Heart right ventricle (tissue), 16 donors: ENCODE results near the gene COL4A2. TPM values are rescaled to one million over a fixed set of nuclear protein-coding genes. Genes with fewer than 3 reads are reported as not detected.
"Not testable (repeated sequence)": the region's sequence is repeated elsewhere in the genome, so short reads cannot be mapped to it uniquely, and the experiment has no call there.

ENCODE experiments used
- ATAC-seq, 8 donors: fragments of 200-7000 bp; cut with Tn5 transposase; one replicate each; pipeline ENCODE4 v1.9.1; 2020; ENCODE audit warnings: mild to moderate bottlenecking in 8 of 8, moderate library complexity in 8 of 8, moderate number of reproducible peaks in 1 of 8
- DNase-seq, 2 donors: peaks; one replicate each; pipeline ENCODE4 v3.0.0-alpha.2; 2020
- H3K27ac ChIP-seq, 10 donors: fragments of 200-600 bp; sonication (generic) in 2 of 10; one replicate each; pipeline versions ENCODE4 v1.5.0 to v1.8.0; 2020 to 2022; ENCODE audit warnings: mild to moderate bottlenecking in 3 of 10
- H3K27me3 ChIP-seq, 7 donors: fragments of 200-600 bp; one replicate each; pipeline ENCODE4 v1.8.0; 2021 to 2022; ENCODE audit warnings: mild to moderate bottlenecking in 2 of 7
- H3K36me3 ChIP-seq, 9 donors: fragments of 200-600 bp; sonication (generic) in 1 of 9; one replicate each; pipeline versions ENCODE4 v1.5.0 to v1.8.0; 2020 to 2022; ENCODE audit warnings: mild to moderate bottlenecking in 2 of 9
- H3K4me1 ChIP-seq, 9 donors: fragments of 200-600 bp; sonication (generic) in 1 of 9; one replicate each; pipeline versions ENCODE4 v1.5.0 to v1.8.0; 2020 to 2022; ENCODE audit warnings: mild to moderate bottlenecking in 4 of 9
- H3K4me3 ChIP-seq, 10 donors: fragments of 200-600 bp; sonication (generic) in 2 of 10; one replicate each; pipeline versions ENCODE4 v1.5.0 to v1.8.0; 2020 to 2022; ENCODE audit warnings: mild to moderate bottlenecking in 7 of 10, moderate library complexity in 2 of 10
- H3K9me3 ChIP-seq, 11 donors: fragments of 200-600 bp in 10 of 11; sonication (generic) in 2 of 11; one replicate each; pipeline versions ENCODE4 v1.5.0 to v1.8.0; 2013 to 2022; ENCODE audit warnings: mild to moderate bottlenecking in 2 of 11, control low read depth in 1 of 11, moderate library complexity in 1 of 11
- WGBS, 2 donors: extraction: QIAGEN DNeasy Blood & Tissue Kit; methylation state at CpG; one replicate each; pipeline ENCODE4 v1.1.7; 2013; ENCODE audit warnings: inconsistent platforms in 1 of 2; 5-methylcytosine and 5-hydroxymethylcytosine counted together
- intact Hi-C, 10 donors: fragments of 100-400 bp; cut with DNase I; formaldehyde crosslinking; loops; one replicate each; pipeline versions ENCODE4 v1.11.1 to v1.14.2; 2022
- polyA plus RNA-seq, 2 donors: library from polyadenylated mRNA; stranded (reverse); fragments of 200-250 nt; gene quantifications; one replicate each; pipeline ENCODE4 v1.2.3, GENCODE V29; 2013
- total RNA-seq, 10 donors: library from RNA; stranded (reverse); fragmentation: NEBNext Ultra II Directional in 3 of 10; extraction: Animal tissue kit (Norgen Biotek cat#: 25700) in 3 of 10; gene quantifications; one replicate each; pipeline versions ENCODE4 v1.2.1 to v1.2.4, GENCODE V29; 2021 to 2023
- TF ChIP-seq, protein P1 (sequence below), 9 donors: fragments of 200-600 bp; sonication (generic) in 2 of 9; IDR thresholded peaks; one replicate each; pipeline versions ENCODE4 v1.5.0 to v1.8.0; 2021 to 2022; ENCODE audit warnings: antibody characterized with exemption in 9 of 9, mild to moderate bottlenecking in 5 of 9, moderate library complexity in 1 of 9
- donor health status: Arrhythmogenic right ventricular cardiomyopathy.
- donor health status: ischemic (EF 13 %, LVEDD 7.1; RV severe dilation, severe dysfunction).
- donor health status: healthy with polysubstance abuse.
- donor health status: DM: no; HTN: yes; CAD: no.
- donor health status: DM: no; HTN: no; CAD: no.
- donor health status: ischemic (EF 25% LVEDD 6.9; RV normal size, moderate dysfunction).
- donor health status: ischemic (EF 25% LVEDD 5.7; RV mildly dilated, moderate dysfunction).
- donor health status: healthy.
- donor health status: DM: yes; HTN: yes; CAD: no.
- donor health status: Ischemic cardiomyopathy.
- donor health status: ischemic (EF 35%, LVEDD 5.7; RV mildly dilated, moderate dysfunction).
- donor health status: nonischemic (EF 11% LVEDD 7.7; RV severe dilation, severe dysfunction).
- donor health status: DM: yes; HTN: yes; CAD: no.
- donor health status: PGD.
- donor health status: ischemic (EF 29% LVEDD 5.4; RV normal size, mild dysfunction).
- donor health status: nonischemic (EF 23%, LVEDD 6.1; RV moderate dilation, normal function).

Gene COL4A2
- total and polyA plus RNA-seq, 12 donors, result 81.7 to 301 (median 128) TPM

DNA sequence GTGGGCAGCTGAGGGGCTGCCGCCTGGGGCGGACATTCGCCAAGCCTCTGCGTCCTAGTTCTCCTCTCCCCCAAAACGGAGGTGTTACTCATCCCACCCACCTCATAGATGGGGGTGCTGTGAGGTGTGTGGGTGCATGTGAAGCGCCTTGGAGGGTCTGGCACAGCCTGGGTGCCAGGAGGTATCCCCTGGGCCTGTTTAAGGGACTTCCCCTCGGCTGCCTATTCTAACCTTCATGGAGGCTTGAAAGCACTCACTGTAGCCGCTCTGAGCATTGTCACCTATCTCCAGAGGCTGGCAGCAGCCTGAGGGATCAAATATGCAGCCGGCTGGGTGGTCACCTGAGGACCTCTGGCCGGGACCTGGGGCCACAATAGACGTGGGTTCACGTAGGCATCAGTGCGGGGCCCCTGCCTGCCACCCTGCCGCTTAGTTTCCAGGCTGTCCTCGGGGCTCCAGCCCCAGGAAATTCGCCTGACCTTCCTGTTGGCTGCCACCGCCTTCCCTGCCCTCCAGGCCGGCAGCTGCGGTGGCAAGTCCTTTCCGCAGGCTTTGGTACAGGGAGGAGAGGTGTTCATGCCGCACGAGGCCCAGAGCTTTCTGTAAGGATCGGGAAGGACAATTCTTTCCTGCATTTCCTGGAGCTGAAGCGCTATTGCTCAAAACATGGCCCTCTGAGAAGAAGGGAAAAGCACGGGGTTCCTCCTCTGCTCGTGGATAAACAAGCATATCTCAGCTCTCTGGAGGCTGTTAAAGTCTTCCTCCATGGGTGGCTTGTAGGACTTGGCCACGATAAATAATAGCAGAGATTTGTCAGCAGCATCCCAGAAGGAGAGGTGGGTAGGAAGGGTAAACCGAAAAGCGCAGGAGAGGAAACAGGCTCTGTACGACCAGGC lies 4.6 kb downstream of the COL4A2 start:
- ATAC-seq, result no peak
- intact Hi-C loops, result loop anchor here in 3 of 10 donors (5.0 to 10.0 kb wide), 3 partner anchors 36 to 103 kb away; no protein-coding TSS in a partner anchor
- TF ChIP-seq, protein P1, sequence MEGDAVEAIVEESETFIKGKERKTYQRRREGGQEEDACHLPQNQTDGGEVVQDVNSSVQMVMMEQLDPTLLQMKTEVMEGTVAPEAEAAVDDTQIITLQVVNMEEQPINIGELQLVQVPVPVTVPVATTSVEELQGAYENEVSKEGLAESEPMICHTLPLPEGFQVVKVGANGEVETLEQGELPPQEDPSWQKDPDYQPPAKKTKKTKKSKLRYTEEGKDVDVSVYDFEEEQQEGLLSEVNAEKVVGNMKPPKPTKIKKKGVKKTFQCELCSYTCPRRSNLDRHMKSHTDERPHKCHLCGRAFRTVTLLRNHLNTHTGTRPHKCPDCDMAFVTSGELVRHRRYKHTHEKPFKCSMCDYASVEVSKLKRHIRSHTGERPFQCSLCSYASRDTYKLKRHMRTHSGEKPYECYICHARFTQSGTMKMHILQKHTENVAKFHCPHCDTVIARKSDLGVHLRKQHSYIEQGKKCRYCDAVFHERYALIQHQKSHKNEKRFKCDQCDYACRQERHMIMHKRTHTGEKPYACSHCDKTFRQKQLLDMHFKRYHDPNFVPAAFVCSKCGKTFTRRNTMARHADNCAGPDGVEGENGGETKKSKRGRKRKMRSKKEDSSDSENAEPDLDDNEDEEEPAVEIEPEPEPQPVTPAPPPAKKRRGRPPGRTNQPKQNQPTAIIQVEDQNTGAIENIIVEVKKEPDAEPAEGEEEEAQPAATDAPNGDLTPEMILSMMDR (IDR thresholded peaks at IDR 0.05), result no peak
- peaks cover 0 to 54% (median 0%) of the 10 kb centered on the region in 7 donors for H3K27me3 ChIP-seq
- no peaks in the 10 kb centered on the region for H3K9me3 ChIP-seq
- 37% methylated on average over 30 of the region's 30 CpGs for WGBS, 2 donors
- peak overlapping the region in 9 of 10 donors; percentile 4 to 97 (median 95) for H3K4me3 ChIP-seq
- H3K27ac ChIP-seq, result peak overlapping the region; percentile 14 to 99 (median 96)
- DNase-seq, result peak in 1 of 2 donors; percentile 37
- peaks cover 0 to 43% (median 0%) of the 10 kb centered on the region in 9 donors for H3K36me3 ChIP-seq
- peaks cover 45 to 80% (median 73%) of the 10 kb centered on the region in 9 donors for H3K4me1 ChIP-seq

DNA sequence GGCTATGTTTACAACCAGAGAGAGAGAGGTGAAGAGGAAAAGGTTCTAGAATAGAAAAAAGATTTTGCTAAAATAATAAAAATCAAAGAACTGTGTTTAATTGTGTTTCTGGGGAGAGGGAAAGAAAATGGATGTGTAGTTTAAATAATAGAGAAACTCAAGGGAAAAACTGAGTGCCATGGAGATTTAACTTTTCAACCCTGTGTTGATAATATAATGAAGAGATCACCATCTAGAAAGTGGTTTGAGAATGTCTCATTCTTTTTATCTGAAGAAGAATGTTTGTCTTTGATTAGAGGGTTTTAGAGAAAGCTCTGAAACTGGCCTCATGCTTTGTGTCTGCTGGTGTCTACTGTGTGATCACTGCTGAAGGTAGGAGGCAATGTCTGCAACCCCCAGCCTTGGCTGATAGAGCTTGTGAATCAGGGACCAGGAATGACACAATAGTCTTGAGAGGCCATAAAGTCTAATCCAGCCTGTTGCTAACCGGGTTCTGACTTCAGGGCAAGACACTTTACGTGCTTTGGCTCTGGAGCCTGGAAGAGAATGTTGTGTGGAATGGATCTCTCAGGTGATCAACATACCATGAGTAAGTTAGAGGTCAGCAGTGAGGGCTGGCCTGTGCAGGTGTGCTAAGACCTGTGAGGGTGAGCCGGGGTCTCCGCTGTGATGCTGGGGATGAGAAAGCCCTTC lies 5.4 kb downstream of the COL4A2 start:
- TF ChIP-seq, protein P1 (IDR thresholded peaks at IDR 0.05), result peak in 1 of 9 donors; percentile 13
- intact Hi-C loops, result loop anchor here in 3 of 10 donors (5.0 to 10.0 kb wide), 3 partner anchors 35 to 102 kb away; no protein-coding TSS in a partner anchor

DNA sequence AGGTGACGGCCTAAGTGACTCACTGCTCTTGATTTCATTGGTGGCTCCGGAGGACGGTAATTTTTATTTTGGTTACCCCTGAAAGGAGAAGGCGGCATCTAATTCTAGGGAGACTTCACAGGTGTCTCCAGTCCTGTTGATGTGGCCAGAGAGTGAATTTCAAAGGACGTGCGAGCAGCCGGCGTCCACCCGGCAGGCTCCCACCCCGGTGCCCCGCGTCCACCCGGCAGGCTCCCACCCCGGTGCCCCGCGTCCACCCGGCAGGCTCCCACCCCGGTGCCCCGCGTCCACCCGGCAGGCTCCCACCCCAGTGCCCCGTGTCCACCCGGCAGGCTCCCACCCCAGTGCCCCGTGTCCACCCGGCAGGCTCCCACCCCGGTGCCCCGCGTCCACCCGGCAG lies 6.2 kb downstream of the COL4A2 start:
- H3K4me3 ChIP-seq, result peak overlapping the region in 1 of 10 donors; percentile 22
- not testable (repeated sequence) for DNase-seq, ATAC-seq, H3K9me3 ChIP-seq
- peak overlapping the region in 5 of 10 donors; percentile 31 to 99 (median 97) for H3K27ac ChIP-seq
- intact Hi-C loops, result loop anchor here in 3 of 10 donors (5.0 to 10.0 kb wide), 3 partner anchors 34 to 102 kb away; no protein-coding TSS in a partner anchor
- peaks cover 0 to 55% (median 0%) of the 10 kb centered on the region in 9 donors for H3K36me3 ChIP-seq
- 72 to 81% methylated on average over 18 to 21 of the region's 29 CpGs for WGBS, 2 donors
- peaks cover 48 to 96% (median 86%) of the 10 kb centered on the region in 9 donors for H3K4me1 ChIP-seq
- H3K27me3 ChIP-seq, result peaks cover 0 to 38% (median 0%) of the 10 kb centered on the region in 7 donors

More for the DNA sequence above, 5.4 kb downstream of the COL4A2 start:
- WGBS, 2 donors, result 59 to 69% methylated on average over 4 of the region's 4 CpGs
- H3K27me3 ChIP-seq, result peaks cover 0 to 46% (median 0%) of the 10 kb centered on the region in 7 donors
- ATAC-seq, result peak in 1 of 8 donors; percentile 16
- H3K9me3 ChIP-seq, result no peaks in the 10 kb centered on the region
- no peak for DNase-seq
- peak overlapping the region in 7 of 10 donors; percentile 81 to 96 (median 95) for H3K4me3 ChIP-seq
- H3K27ac ChIP-seq, result peak overlapping the region in 9 of 10 donors; percentile 54 to 99 (median 97)
- H3K36me3 ChIP-seq, result peaks cover 0 to 51% (median 0%) of the 10 kb centered on the region in 9 donors
- peaks cover 46 to 88% (median 79%) of the 10 kb centered on the region in 9 donors for H3K4me1 ChIP-seq

DNA sequence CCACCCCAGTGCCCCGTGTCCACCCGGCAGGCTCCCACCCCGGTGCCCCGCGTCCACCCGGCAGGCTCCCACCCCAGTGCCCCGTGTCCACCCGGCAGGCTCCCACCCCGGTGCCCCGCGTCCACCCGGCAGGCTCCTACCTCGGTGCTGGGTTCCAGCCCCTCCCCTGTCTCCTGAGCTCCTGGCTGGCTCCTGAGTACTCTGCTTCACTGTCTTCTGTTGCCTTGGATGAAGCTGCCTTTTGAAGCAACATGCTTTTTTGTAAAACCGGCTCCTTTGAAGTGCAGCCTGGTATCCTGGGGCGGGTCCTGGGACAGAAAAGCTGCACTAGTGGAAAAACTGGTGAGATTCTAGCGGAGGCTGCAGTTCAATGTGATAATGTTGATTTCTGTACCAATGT lies 6.6 kb downstream of the COL4A2 start:
- not testable (repeated sequence) for DNase-seq, ATAC-seq, H3K9me3 ChIP-seq
- Histone ChIP-seq H3K36me3 (peaks cover 0 to 55% (median 0%) of the 10 kb centered on the region in 9 donors), H3K27me3 (peaks cover 0 to 34% (median 0%) of the 10 kb centered on the region in 7 donors), H3K27ac (peak overlapping the region in 7 of 10 donors; percentile 56 to 89 (median 81)), H3K4me3 (peak overlapping the region in 1 of 10 donors; percentile 8), H3K4me1 (peaks cover 48 to 97% (median 91%) of the 10 kb centered on the region in 9 donors)
- intact Hi-C loops, result loop anchor here in 3 of 10 donors (5.0 to 10.0 kb wide), 3 partner anchors 34 to 101 kb away; no protein-coding TSS in a partner anchor
- WGBS, 2 donors, result 51 to 52% methylated on average over 5 to 9 of the region's 16 CpGs
